ENCODE measurements around the gene CDH23.

- TF ChIP-seq, protein P1, sequence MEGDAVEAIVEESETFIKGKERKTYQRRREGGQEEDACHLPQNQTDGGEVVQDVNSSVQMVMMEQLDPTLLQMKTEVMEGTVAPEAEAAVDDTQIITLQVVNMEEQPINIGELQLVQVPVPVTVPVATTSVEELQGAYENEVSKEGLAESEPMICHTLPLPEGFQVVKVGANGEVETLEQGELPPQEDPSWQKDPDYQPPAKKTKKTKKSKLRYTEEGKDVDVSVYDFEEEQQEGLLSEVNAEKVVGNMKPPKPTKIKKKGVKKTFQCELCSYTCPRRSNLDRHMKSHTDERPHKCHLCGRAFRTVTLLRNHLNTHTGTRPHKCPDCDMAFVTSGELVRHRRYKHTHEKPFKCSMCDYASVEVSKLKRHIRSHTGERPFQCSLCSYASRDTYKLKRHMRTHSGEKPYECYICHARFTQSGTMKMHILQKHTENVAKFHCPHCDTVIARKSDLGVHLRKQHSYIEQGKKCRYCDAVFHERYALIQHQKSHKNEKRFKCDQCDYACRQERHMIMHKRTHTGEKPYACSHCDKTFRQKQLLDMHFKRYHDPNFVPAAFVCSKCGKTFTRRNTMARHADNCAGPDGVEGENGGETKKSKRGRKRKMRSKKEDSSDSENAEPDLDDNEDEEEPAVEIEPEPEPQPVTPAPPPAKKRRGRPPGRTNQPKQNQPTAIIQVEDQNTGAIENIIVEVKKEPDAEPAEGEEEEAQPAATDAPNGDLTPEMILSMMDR (IDR thresholded peaks at IDR 0.05) = no peak
- no peak for TF ChIP-seq POLR2A (IDR thresholded peaks at IDR 0.05)
Measured at GRCh38 chr10:71770255-71770654, 373.5 kb downstream of the CDH23 start.
